MM.1S (cell line): ENCODE results near the gene SYNE1.

Experiments
- DNase-seq: peaks from one replicate; pipeline ENCODE4 v3.0.0-alpha.2; 2015
- H2AFZ ChIP-seq: fragments of 300-600 bp; sonication (generic); 2 replicates; pipeline ENCODE4 v1.6.0; 2016; ENCODE audit warnings: antibody characterized with exemption, low read length
- H3F3A ChIP-seq: fragments of 300-600 bp; sonication (generic); 2 replicates; pipeline ENCODE4 v1.6.1; 2016; ENCODE audit warnings: mild to moderate bottlenecking, antibody characterized with exemption, low read length, moderate library complexity, mixed read lengths; ENCODE audit not compliant: insufficient read depth
- H3K27ac ChIP-seq: fragments of 300-600 bp; sonication (generic); 2 replicates; pipeline ENCODE4 v1.5.1; 2016; ENCODE audit warnings: mild to moderate bottlenecking, low read length
- H3K27me3 ChIP-seq: fragments of 300-600 bp; sonication (generic); replicated peaks from 2 replicates; pipeline ENCODE4 v1.6.0; 2016; ENCODE audit warnings: low read length; ENCODE audit not compliant: insufficient read depth
- H3K36me3 ChIP-seq: fragments of 300-600 bp; sonication (generic); replicated peaks from 2 replicates; pipeline ENCODE4 v1.6.1; 2016; ENCODE audit warnings: mild to moderate bottlenecking, low read length, mixed read lengths; ENCODE audit not compliant: insufficient read depth
- H3K4me1 ChIP-seq: fragments of 300-600 bp; sonication (generic); 2 replicates; pipeline ENCODE4 v1.6.1; 2016; ENCODE audit warnings: low read length, mixed read lengths
- H3K4me2 ChIP-seq: fragments of 300-600 bp; sonication (generic); 2 replicates; pipeline ENCODE4 v1.6.0; 2016; ENCODE audit warnings: low read depth, low read length
- H3K4me3 ChIP-seq: fragments of 300-600 bp; sonication (generic); 2 replicates; pipeline ENCODE4 v1.5.1; 2016; ENCODE audit warnings: low read length, mixed read lengths
- H3K79me2 ChIP-seq: fragments of 300-600 bp; sonication (generic); 2 replicates; pipeline ENCODE4 v1.6.1; 2016; ENCODE audit warnings: mixed run types, low read length, mixed read lengths
- H3K9ac ChIP-seq: fragments of 300-600 bp; sonication (generic); 2 replicates; pipeline ENCODE4 v1.6.1; 2016; ENCODE audit warnings: low read length, mixed read lengths
- H3K9me2 ChIP-seq: fragments of 300-600 bp; sonication (generic); replicated peaks from 2 replicates; pipeline ENCODE4 v1.6.1; 2016; ENCODE audit warnings: mild to moderate bottlenecking, low read length, mixed read lengths; ENCODE audit not compliant: insufficient read depth
- H3K9me3 ChIP-seq: fragments of 300-600 bp; sonication (generic); replicated peaks from 2 replicates; pipeline ENCODE4 v1.6.1; 2016; ENCODE audit warnings: mild to moderate bottlenecking, low read length, mixed read lengths; ENCODE audit not compliant: insufficient read depth
- H4K20me1 ChIP-seq: fragments of 300-600 bp; sonication (generic); 2 replicates; pipeline ENCODE4 v1.6.1; 2016; ENCODE audit warnings: mild to moderate bottlenecking, low read length, moderate library complexity, mixed read lengths; ENCODE audit not compliant: insufficient read depth
- CTCF ChIP-seq: fragments of 300-600 bp; sonication (generic); IDR thresholded peaks from 2 replicates; pipeline ENCODE4 v1.5.1; 2016; ENCODE audit warnings: antibody characterized with exemption, low read length, mixed read lengths
- EZH2 ChIP-seq: fragments of 300-600 bp; sonication (generic); optimal IDR thresholded peaks from 2 replicates; pipeline ENCODE3; 2017; ENCODE audit warnings: low read depth, mild to moderate bottlenecking, antibody characterized with exemption, low read length, mixed read lengths
- EZH2phosphoT487 ChIP-seq: fragments of 300-600 bp; sonication (generic); IDR thresholded peaks from 2 replicates; pipeline ENCODE4 v1.6.1; 2018; ENCODE audit warnings: antibody characterized with exemption, low read length

Gene SYNE1

GRCh38 chr6:152223636-152224035, 413.5 kb downstream of the SYNE1 start:
- no peak for DNase-seq
- Histone ChIP-seq H2AFZ (no peak overlapping the region), H3K79me2 (no peaks in the 10 kb centered on the region), H3K4me3 (no peak overlapping the region), H3K9me3 (no peaks in the 10 kb centered on the region), H3K36me3 (no peaks in the 10 kb centered on the region), H3K27ac (no peak overlapping the region), H3K4me1 (no peaks in the 10 kb centered on the region), H3K9ac (no peak overlapping the region), H3K4me2 (no peak overlapping the region), H3K9me2 (no peaks in the 10 kb centered on the region), H4K20me1 (no peaks in the 10 kb centered on the region), H3K27me3 (no peaks in the 10 kb centered on the region), H3F3A (no peaks in the 10 kb centered on the region)
- TF ChIP-seq EZH2phosphoT487 (no peak), EZH2 (no peak), CTCF (no peak)

- H3K36me3 ChIP-seq = no peaks in the 10 kb centered on the region
- no peaks in the 10 kb centered on the region for H3K9me3 ChIP-seq
- TF ChIP-seq EZH2phosphoT487 (no peak), EZH2 (no peak), CTCF (no peak)
- no peaks in the 10 kb centered on the region for H3K27me3 ChIP-seq
- no peaks in the 10 kb centered on the region for H4K20me1 ChIP-seq
- no peak for DNase-seq
- no peak overlapping the region for H3K9ac ChIP-seq
- H3K4me2 ChIP-seq = no peak overlapping the region
- H3K4me1 ChIP-seq = no peaks in the 10 kb centered on the region
- H3K79me2 ChIP-seq = no peaks in the 10 kb centered on the region
- no peak overlapping the region for H3K27ac ChIP-seq
- H2AFZ ChIP-seq = no peak overlapping the region
- H3K9me2 ChIP-seq = no peaks in the 10 kb centered on the region
- no peak overlapping the region for H3K4me3 ChIP-seq
- no peaks in the 10 kb centered on the region for H3F3A ChIP-seq
Measured at GRCh38 chr6:152221806-152222628, 415.1 kb downstream of the SYNE1 start.

GRCh38 chr6:152220786-152221185, 416.4 kb downstream of the SYNE1 start:
- H3K36me3 ChIP-seq = no peaks in the 10 kb centered on the region
- no peaks in the 10 kb centered on the region for H3K27me3 ChIP-seq
- H3K27ac ChIP-seq = no peak overlapping the region
- no peaks in the 10 kb centered on the region for H4K20me1 ChIP-seq
- H3K79me2 ChIP-seq = no peaks in the 10 kb centered on the region
- H2AFZ ChIP-seq = no peak overlapping the region
- H3K9me3 ChIP-seq = no peaks in the 10 kb centered on the region
- H3K4me3 ChIP-seq = no peak overlapping the region
- DNase-seq = no peak
- no peaks in the 10 kb centered on the region for H3K9me2 ChIP-seq
- H3K9ac ChIP-seq = no peak overlapping the region
- no peaks in the 10 kb centered on the region for H3F3A ChIP-seq
- no peaks in the 10 kb centered on the region for H3K4me1 ChIP-seq
- TF ChIP-seq EZH2phosphoT487 = no peak
- no peak for TF ChIP-seq EZH2
- no peak for TF ChIP-seq CTCF
- no peak overlapping the region for H3K4me2 ChIP-seq
